ENCODE data around the gene NCKAP5.

GRCh38 chr2:132642415-132642814 is 925.8 kb downstream of the NCKAP5 start:
- TF ChIP-seq EZH2 (IDR thresholded peaks at IDR 0.05; ENCODE audit: insufficient read depth, poor library complexity, severe bottlenecking) (no peak), EZH2phosphoT487 (IDR thresholded peaks at IDR 0.05; ENCODE audit: insufficient read depth, low read depth) (no peak)

All from GM23248 (cell line).